ENCODE data around the gene CCDC157. TPM values are rescaled to one million over a fixed set of nuclear protein-coding genes. Genes with fewer than 3 reads are reported as not detected.

The CCDC157 gene
- total and polyA plus RNA-seq, 10 of the 15 experiments (the other 5 are each of a cell fraction or from before 2014, with no cell fraction given) = 0.10 to 2.8 (median 1.2) TPM

DNA sequence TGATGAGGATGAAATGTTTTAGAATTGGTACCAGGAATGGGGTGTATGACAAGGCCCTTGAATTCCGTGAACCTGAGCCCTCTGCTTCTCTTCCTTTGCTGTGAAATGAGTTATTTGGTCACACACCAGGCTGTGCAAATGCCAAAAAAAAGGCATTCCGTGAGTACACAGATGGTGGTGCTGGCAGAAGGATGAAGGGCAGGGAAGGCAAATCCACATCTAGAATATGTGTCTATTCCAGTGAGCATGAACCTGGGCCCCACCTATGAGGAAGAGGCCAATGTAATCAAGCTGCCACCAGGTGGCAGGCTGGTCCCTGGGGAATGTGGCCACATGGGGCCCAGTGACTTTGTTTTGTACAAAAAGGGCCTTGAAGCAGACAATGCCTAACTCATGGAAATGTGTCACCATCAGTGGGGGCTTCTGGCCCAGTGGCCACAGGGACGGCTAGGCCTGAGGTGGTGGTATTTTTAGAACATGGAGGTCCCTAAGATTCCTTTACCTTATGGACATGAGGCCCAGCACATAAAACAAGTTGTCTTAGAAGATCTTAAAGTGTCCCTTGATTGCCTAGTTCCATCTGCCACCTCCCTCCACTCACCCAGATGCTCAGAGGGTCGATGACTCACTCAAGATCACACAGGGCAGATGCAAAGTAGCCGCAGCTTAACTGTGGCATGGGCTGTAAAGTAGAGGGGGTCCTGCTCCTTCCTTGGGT lies 34.3 kb downstream of the CCDC157 start:
- H3K9ac ChIP-seq (ENCODE audit: control insufficient read depth, insufficient read depth, low read length) = peak overlapping the region; percentile 44
- H3K4me3 ChIP-seq = no peak overlapping the region
- 31% methylated on average over 5 of the region's 5 CpGs for WGBS (ENCODE audit: insufficient coverage, insufficient replicate concordance, low lambda C conversion rate, missing lambda C conversion rate)
- FAIRE-seq (peak; percentile 76), ATAC-seq (peak; percentile 70), DNase-seq (ENCODE audit: low read depth, low spot score) (peak; percentile 51)
- peak overlapping the region; percentile 13; the same call in 1 of the 2 replicates for H3K4me2 ChIP-seq (ENCODE audit: control insufficient read depth, insufficient read depth)
- ChIA-PET POLR2A (interaction anchor here (1.3 to 5.1 kb wide), 3 partner anchors 33 to 103 kb away, joined by 3 to 60 read pairs (median 24); partner anchors contain the start of genes CASTOR1 and MTFP1), CTCF (interaction anchor here (0.6 to 14.9 kb wide), 22 partner anchors 9 to 364 kb away, joined by 3 to 436 read pairs (median 4); partner anchors contain the start of genes CASTOR1, MTFP1 and TCN2), SMC1A (ENCODE audit: uncharacterized antibody, unreplicated experiment) (interaction anchor here (0.8 to 14.7 kb wide), 14 partner anchors 11 to 364 kb away, joined by 3 to 201 read pairs (median 4); partner anchors contain the start of genes CASTOR1 and MTFP1), RAD21 (ENCODE audit: unreplicated experiment) (interaction anchor here (0.7 to 13.8 kb wide), 11 partner anchors 32 to 283 kb away, joined by 3 to 277 read pairs (median 3); partner anchors contain the start of genes CASTOR1, MTFP1, SLC35E4 and TCN2)
- peak overlapping the region; percentile 80 for H2AFZ ChIP-seq (ENCODE audit: control insufficient read depth, low read depth, low read length)
- no TSS peak for BruUV-seq (replicated peaks)
- no peaks in the 10 kb centered on the region for H3K79me2 ChIP-seq (ENCODE audit: control insufficient read depth, insufficient read depth, low read length)
- intact Hi-C loops (cut with micrococcal nuclease; ENCODE audit: unreplicated experiment) = loop anchor here (1.0 kb wide), 3 partner anchors 33 to 104 kb away; no protein-coding TSS in a partner anchor
- no peaks in the 10 kb centered on the region for H4K20me1 ChIP-seq (ENCODE audit: control insufficient read depth, insufficient read depth)
- peaks cover 2% of the 10 kb centered on the region; the same call in 2 of the 3 replicates for H3K9me3 ChIP-seq (replicated peaks; ENCODE audit: control insufficient read depth, insufficient read depth, low read length)
- H3K27ac ChIP-seq (ENCODE audit: control insufficient read depth, insufficient read depth) = no peak overlapping the region
- H3K4me1 ChIP-seq (ENCODE audit: control insufficient read depth, insufficient read depth, low read length) = peaks cover 30% of the 10 kb centered on the region
- H3K27me3 ChIP-seq (replicated peaks in 1 of 2; ENCODE audit: control insufficient read depth in 2 of 2, insufficient read depth in 2 of 2, low read length in 1 of 2) = no peaks in the 10 kb centered on the region
- in situ Hi-C loops (cut with MboI) = loop anchor here (5.0 kb wide), 2 partner anchors 91 to 284 kb away; no protein-coding TSS in a partner anchor
- no peaks in the 10 kb centered on the region for H3K36me3 ChIP-seq (ENCODE audit: control insufficient read depth in 2 of 2, insufficient read depth in 2 of 2, low read length in 1 of 2)
- no peak for TF ChIP-seq NFYA (IDR thresholded peaks at IDR 0.05; ENCODE audit: borderline replicate concordance, low read depth, low read length)
- TF ChIP-seq, protein P1, sequence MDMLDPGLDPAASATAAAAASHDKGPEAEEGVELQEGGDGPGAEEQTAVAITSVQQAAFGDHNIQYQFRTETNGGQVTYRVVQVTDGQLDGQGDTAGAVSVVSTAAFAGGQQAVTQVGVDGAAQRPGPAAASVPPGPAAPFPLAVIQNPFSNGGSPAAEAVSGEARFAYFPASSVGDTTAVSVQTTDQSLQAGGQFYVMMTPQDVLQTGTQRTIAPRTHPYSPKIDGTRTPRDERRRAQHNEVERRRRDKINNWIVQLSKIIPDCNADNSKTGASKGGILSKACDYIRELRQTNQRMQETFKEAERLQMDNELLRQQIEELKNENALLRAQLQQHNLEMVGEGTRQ (IDR thresholded peaks at IDR 0.05; ENCODE audit: borderline replicate concordance, low read depth, low read length) = peak; percentile 5; the same call in 1 of the 2 replicates
- TF ChIP-seq, protein P2, sequence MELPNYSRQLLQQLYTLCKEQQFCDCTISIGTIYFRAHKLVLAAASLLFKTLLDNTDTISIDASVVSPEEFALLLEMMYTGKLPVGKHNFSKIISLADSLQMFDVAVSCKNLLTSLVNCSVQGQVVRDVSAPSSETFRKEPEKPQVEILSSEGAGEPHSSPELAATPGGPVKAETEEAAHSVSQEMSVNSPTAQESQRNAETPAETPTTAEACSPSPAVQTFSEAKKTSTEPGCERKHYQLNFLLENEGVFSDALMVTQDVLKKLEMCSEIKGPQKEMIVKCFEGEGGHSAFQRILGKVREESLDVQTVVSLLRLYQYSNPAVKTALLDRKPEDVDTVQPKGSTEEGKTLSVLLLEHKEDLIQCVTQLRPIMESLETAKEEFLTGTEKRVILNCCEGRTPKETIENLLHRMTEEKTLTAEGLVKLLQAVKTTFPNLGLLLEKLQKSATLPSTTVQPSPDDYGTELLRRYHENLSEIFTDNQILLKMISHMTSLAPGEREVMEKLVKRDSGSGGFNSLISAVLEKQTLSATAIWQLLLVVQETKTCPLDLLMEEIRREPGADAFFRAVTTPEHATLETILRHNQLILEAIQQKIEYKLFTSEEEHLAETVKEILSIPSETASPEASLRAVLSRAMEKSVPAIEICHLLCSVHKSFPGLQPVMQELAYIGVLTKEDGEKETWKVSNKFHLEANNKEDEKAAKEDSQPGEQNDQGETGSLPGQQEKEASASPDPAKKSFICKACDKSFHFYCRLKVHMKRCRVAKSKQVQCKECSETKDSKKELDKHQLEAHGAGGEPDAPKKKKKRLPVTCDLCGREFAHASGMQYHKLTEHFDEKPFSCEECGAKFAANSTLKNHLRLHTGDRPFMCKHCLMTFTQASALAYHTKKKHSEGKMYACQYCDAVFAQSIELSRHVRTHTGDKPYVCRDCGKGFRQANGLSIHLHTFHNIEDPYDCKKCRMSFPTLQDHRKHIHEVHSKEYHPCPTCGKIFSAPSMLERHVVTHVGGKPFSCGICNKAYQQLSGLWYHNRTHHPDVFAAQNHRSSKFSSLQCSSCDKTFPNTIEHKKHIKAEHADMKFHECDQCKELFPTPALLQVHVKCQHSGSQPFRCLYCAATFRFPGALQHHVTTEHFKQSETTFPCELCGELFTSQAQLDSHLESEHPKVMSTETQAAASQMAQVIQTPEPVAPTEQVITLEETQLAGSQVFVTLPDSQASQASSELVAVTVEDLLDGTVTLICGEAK (IDR thresholded peaks at IDR 0.05; ENCODE audit: borderline replicate concordance) = no peak
- peak; percentile 14 for TF ChIP-seq SP1 (IDR thresholded peaks at IDR 0.05; ENCODE audit: low read depth, low read length)
- no peak for TF ChIP-seq HDAC2 (IDR thresholded peaks at IDR 0.05)
- TF ChIP-seq, protein P3, sequence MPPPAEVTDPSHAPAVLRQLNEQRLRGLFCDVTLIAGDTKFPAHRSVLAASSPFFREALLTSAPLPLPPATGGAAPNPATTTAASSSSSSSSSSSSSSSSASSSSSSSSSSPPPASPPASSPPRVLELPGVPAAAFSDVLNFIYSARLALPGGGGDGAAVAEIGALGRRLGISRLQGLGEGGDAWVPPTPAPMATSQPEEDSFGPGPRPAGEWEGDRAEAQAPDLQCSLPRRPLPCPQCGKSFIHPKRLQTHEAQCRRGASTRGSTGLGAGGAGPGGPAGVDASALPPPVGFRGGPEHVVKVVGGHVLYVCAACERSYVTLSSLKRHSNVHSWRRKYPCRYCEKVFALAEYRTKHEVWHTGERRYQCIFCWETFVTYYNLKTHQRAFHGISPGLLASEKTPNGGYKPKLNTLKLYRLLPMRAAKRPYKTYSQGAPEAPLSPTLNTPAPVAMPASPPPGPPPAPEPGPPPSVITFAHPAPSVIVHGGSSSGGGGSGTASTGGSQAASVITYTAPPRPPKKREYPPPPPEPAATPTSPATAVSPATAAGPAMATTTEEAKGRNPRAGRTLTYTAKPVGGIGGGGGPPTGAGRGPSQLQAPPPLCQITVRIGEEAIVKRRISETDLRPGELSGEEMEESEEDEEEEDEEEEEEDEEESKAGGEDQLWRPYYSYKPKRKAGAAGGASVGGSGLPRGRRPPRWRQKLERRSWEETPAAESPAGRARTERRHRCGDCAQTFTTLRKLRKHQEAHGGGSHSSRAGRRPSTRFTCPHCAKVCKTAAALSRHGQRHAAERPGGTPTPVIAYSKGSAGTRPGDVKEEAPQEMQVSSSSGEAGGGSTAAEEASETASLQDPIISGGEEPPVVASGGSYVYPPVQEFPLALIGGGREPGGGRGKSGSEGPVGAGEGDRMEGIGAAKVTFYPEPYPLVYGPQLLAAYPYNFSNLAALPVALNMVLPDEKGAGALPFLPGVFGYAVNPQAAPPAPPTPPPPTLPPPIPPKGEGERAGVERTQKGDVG (CRISPR knock-in tag; IDR thresholded peaks at IDR 0.05) = no peak
- TF ChIP-seq POU2F2 (IDR thresholded peaks at IDR 0.05; ENCODE audit: borderline replicate concordance, low read depth, low read length) = peak; percentile 52; the same call in 1 of the 3 replicates
- TF ChIP-seq, protein P4, sequence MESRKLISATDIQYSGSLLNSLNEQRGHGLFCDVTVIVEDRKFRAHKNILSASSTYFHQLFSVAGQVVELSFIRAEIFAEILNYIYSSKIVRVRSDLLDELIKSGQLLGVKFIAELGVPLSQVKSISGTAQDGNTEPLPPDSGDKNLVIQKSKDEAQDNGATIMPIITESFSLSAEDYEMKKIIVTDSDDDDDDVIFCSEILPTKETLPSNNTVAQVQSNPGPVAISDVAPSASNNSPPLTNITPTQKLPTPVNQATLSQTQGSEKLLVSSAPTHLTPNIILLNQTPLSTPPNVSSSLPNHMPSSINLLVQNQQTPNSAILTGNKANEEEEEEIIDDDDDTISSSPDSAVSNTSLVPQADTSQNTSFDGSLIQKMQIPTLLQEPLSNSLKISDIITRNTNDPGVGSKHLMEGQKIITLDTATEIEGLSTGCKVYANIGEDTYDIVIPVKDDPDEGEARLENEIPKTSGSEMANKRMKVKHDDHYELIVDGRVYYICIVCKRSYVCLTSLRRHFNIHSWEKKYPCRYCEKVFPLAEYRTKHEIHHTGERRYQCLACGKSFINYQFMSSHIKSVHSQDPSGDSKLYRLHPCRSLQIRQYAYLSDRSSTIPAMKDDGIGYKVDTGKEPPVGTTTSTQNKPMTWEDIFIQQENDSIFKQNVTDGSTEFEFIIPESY (IDR thresholded peaks at IDR 0.05) = no peak
- no peak for TF ChIP-seq KAT2A (conservative IDR thresholded peaks at IDR 0.05; ENCODE audit: control insufficient read depth, low read depth, low read length)
- TF ChIP-seq CBFB (IDR thresholded peaks at IDR 0.05; ENCODE audit: low read depth) = no peak
- no peak for TF ChIP-seq TARDBP (IDR thresholded peaks at IDR 0.05; ENCODE audit: borderline replicate concordance)
- TF ChIP-seq NR2C1 (IDR thresholded peaks at IDR 0.05) = no peak
